Gastroesophageal sphincter (tissue), 3 donors: ENCODE results near the gene KIF13A.

Source experiments
- CTCF ChIP-seq, 4 experiments: fragments of 200-600 bp in 2 of 4; fragments of 450-650 bp in 2 of 4; sonication (generic) in 1 of 4; IDR thresholded peaks; one replicate each; pipeline ENCODE4 v1.5.1; 2017 to 2019; ENCODE audit warnings: antibody characterized with exemption in 4 of 4, mild to moderate bottlenecking in 2 of 4, moderate library complexity in 2 of 4
- EP300 ChIP-seq: sonication (generic); formaldehyde crosslinking; IDR thresholded peaks from one replicate; pipeline ENCODE4 v1.6.1; 2017; ENCODE audit warnings: antibody characterized with exemption, mild to moderate bottlenecking
- POLR2A ChIP-seq, 2 donors: fragments of 450-650 bp; IDR thresholded peaks; one replicate each; pipeline ENCODE4 v1.6.1; 2017; ENCODE audit warnings: antibody characterized with exemption in 2 of 2, mild to moderate bottlenecking in 2 of 2, moderate library complexity in 1 of 2
- POLR2AphosphoS5 ChIP-seq: sonication (generic); formaldehyde crosslinking; IDR thresholded peaks from one replicate; pipeline ENCODE4 v1.6.1; 2017; ENCODE audit warnings: antibody characterized with exemption

- TF ChIP-seq CTCF (IDR thresholded peaks at IDR 0.05) (no peak), POLR2A (IDR thresholded peaks at IDR 0.05) (no peak), POLR2AphosphoS5 (no peak), EP300 (no peak)
Observed at GRCh38 chr6:17923401-17923863, 64.0 kb downstream of the KIF13A start.
